Mammary microvascular endothelial cell (primary cell): Measurements from ENCODE around the gene PTK7. TPM values are rescaled to one million over a fixed set of nuclear protein-coding genes. Genes with fewer than 3 reads are reported as not detected.

Experiments used
- total RNA-seq: library from RNA; depleted of rRNA; stranded (reverse); fragments of >200 nt; gene quantifications from 2 replicates; pipeline ENCODE4 v1.2.3, GENCODE V29; 2015

The PTK7 gene
- total RNA-seq = 25.8 and 27.7 TPM in 2 replicates

GRCh38 chr6:43075670-43076463 is at the start of gene PTK7:
TSS of gene PTK7 (plus strand) at chr6:43076314. CDS start at chr6:43076489, 175 bp downstream.

GRCh38 chr6:43053545-43054205 is 22.4 kb upstream of the PTK7 start, which contains the start of gene CUL7:
TSS of gene CUL7 (minus strand) at chr6:43053851. CDS start at chr6:43052788, 1,063 bp downstream.

GRCh38 chr6:43059168-43060033 is 16.7 kb upstream of the PTK7 start, which contains the start of the genes KLC4 and MRPL2:
TSS of gene KLC4 (plus strand) at chr6:43059631. CDS start at chr6:43061336, 1,705 bp downstream.
TSS of gene MRPL2 (minus strand) at chr6:43059434. CDS start at chr6:43059381, 53 bp downstream.

GRCh38 chr6:43170931-43171706 is 95.0 kb downstream of the PTK7 start, which contains the start of gene SRF:
TSS of gene SRF (plus strand) at chr6:43171269. CDS start at chr6:43171657, 388 bp downstream.

GRCh38 chr6:43181942-43182860 is 106.1 kb downstream of the PTK7 start, which contains the start of gene CUL9:
TSS of gene CUL9 (plus strand) at chr6:43182196. CDS start at chr6:43184311, 2,115 bp downstream.

Other genes starting within 250 kb of the PTK7 start
- gene RPL7L1, start 196.7 kb upstream of the PTK7 start, total RNA-seq = 136 and 160 TPM in 2 replicates
- gene PTCRA, start 160.3 kb upstream of the PTK7 start, total RNA-seq = 5.4 TPM in 1 of 2 replicates, not detected in the other
- 48.6 and 49.2 TPM in 2 replicates for gene CNPY3, start 146.8 kb upstream of the PTK7 start, total RNA-seq
- 0.20 TPM in 1 of 2 replicates, not detected in the other for gene GNMT, start 115.6 kb upstream of the PTK7 start, total RNA-seq
- gene PEX6, start 97.1 kb upstream of the PTK7 start, total RNA-seq = 6.8 and 7.2 TPM in 2 replicates
- 53.6 and 60.5 TPM in 2 replicates for gene PPP2R5D, start 91.7 kb upstream of the PTK7 start, total RNA-seq
- 83.0 and 84.1 TPM in 2 replicates for gene MEA1, start 62.4 kb upstream of the PTK7 start, total RNA-seq
- 78.0 and 86.2 TPM in 2 replicates for gene KLHDC3, start 62.1 kb upstream of the PTK7 start, total RNA-seq
- 126 and 138 TPM in 2 replicates for gene RRP36, start 54.7 kb upstream of the PTK7 start, total RNA-seq
- 10.2 and 13.2 TPM in 2 replicates for gene CUL7, start 22.5 kb upstream of the PTK7 start, total RNA-seq
- 21.7 and 30.6 TPM in 2 replicates for gene MRPL2, start 16.9 kb upstream of the PTK7 start, total RNA-seq
- gene KLC4, start 16.7 kb upstream of the PTK7 start, total RNA-seq = 7.0 and 8.6 TPM in 2 replicates
- gene SRF, start 95.0 kb downstream of the PTK7 start, total RNA-seq = 25.3 and 26.9 TPM in 2 replicates
- gene CUL9, start 105.9 kb downstream of the PTK7 start, total RNA-seq = 15.3 and 16.2 TPM in 2 replicates
- 96.9 and 164 TPM in 2 replicates for gene DNPH1, start 153.2 kb downstream of the PTK7 start, total RNA-seq
- not detected in 2 replicates for gene TTBK1, start 167.2 kb downstream of the PTK7 start, total RNA-seq
- not detected in 2 replicates for gene SLC22A7, start 221.9 kb downstream of the PTK7 start, total RNA-seq
- gene CRIP3, start 232.5 kb downstream of the PTK7 start, total RNA-seq = not detected in 2 replicates